ENCODE measurements around the gene NRIP1.

The NRIP1 gene

DNA sequence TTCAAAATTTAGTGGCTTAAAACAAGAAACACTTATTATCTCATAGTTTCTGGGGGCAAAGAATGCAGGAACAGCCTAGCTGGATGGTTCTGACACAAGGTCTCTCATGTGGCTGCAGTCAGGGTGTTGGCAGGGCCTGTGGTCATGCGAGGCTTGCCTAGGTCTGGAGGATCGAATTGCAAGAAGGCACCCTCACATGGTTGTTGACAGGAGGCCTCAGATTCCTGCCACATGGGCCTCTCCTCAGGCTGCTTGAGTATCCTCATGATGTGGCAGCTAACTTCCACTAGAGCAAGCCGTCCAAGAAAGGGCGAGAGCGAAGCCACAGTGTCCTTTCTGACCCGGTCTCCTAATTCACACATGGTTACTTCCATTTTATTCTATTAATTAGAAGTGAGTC is 6.2 kb upstream of the NRIP1 start:
- no peak overlapping the region for H3K4me3 ChIP-seq (ENCODE audit: insufficient read depth, low read depth, low read length)
- H3K36me3 ChIP-seq (ENCODE audit: control insufficient read depth, insufficient read depth, low read length), result no peaks in the 10 kb centered on the region
- 82 to 86% methylated on average over 5 to 6 of the region's 6 CpGs for WGBS, 2 experiments
- H3K9me3 ChIP-seq (ENCODE audit: control insufficient read depth, low read length), result no peaks in the 10 kb centered on the region
- H3K4me1 ChIP-seq (ENCODE audit: control insufficient read depth, insufficient read depth, low read length), result peaks cover 3% of the 10 kb centered on the region
- no peaks in the 10 kb centered on the region for H3K27me3 ChIP-seq (ENCODE audit: control insufficient read depth, insufficient read depth, low read length, poor library complexity, severe bottlenecking)
- no peak overlapping the region for H3K27ac ChIP-seq (ENCODE audit: insufficient read depth, low read depth, low read length, poor library complexity, severe bottlenecking)

DNA sequence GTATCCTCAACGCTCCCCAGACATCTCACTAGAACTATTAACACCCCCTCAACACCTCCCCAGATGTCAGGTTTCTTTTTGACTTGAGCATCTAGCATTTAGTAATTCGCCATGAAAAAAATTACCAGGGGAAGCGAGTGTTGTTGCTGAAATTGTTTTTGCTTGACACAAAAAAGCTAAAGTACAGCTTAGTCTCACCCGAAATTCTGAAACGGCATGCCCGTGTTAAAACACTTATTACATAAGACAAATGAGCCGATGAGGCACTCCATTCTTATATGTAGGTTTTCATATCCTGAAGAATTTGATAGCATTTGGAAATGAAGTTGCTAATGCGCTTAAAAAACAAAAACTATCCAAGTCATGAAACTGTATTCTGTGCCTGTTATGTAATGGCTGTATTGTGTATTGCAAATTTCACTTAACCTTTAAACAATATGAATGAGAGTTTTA is 1.3 kb upstream of the NRIP1 start:
- Histone ChIP-seq H3K27me3 (ENCODE audit: control insufficient read depth, insufficient read depth, low read length, poor library complexity, severe bottlenecking) (no peaks in the 10 kb centered on the region), H3K36me3 (ENCODE audit: control insufficient read depth, insufficient read depth, low read length) (no peaks in the 10 kb centered on the region), H3K27ac (ENCODE audit: insufficient read depth, low read depth, low read length, poor library complexity, severe bottlenecking) (no peak overlapping the region), H3K9me3 (ENCODE audit: control insufficient read depth, low read length) (no peaks in the 10 kb centered on the region), H3K4me1 (ENCODE audit: control insufficient read depth, insufficient read depth, low read length) (peaks cover 14% of the 10 kb centered on the region), H3K4me3 (ENCODE audit: insufficient read depth, low read depth, low read length) (peak overlapping the region; percentile 87)
- WGBS, 2 experiments, result 34 to 49% methylated on average over 6 to 8 of the region's 8 CpGs

DNA sequence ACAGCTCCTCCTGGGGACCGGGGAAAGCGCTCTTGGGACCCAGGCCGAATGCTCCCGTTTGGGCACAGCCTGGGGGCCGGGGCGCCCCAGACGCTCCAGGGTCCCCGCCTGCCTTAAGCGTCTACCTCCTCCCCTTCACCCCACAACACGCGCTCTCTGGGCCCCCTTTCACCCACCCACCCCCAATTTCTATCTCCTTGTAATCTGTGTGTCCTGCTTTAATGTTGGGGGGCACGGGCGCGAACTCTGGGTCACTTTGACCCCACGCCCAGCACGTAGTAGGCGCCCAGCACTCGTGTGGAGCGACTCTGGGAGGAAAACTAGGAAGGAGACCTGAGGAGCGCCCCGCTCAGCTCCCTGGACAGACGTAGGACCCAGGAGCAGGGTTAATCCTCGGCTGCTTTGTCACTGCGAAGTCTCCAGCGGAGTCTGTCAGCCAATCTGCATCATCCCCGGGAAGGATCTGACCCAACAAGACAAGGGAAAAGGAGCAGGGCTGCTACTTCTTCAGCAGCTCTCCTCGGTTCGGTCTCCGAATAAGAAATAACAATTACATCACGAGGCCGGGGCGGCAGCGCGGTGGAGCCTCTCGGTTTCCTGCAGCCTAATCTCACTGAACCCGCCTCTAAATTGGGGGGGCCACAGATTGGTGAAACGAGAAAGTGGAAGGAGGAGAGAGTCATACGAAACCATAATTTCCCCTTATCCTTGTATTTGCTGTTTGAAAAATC is 757 bp upstream of the NRIP1 start:
- WGBS, 2 experiments, result 0 to 1% methylated on average over 38 of the region's 38 CpGs
- peak overlapping the region; percentile 87 for H3K4me3 ChIP-seq (ENCODE audit: insufficient read depth, low read depth, low read length)
- peak overlapping the region; percentile 87 for H3K27ac ChIP-seq (ENCODE audit: insufficient read depth, low read depth, low read length, poor library complexity, severe bottlenecking)
- no peaks in the 10 kb centered on the region for H3K27me3 ChIP-seq (ENCODE audit: control insufficient read depth, insufficient read depth, low read length, poor library complexity, severe bottlenecking)
- no peaks in the 10 kb centered on the region for H3K9me3 ChIP-seq (ENCODE audit: control insufficient read depth, low read length)
- no peaks in the 10 kb centered on the region for H3K36me3 ChIP-seq (ENCODE audit: control insufficient read depth, insufficient read depth, low read length)
- H3K4me1 ChIP-seq (ENCODE audit: control insufficient read depth, insufficient read depth, low read length), result peaks cover 19% of the 10 kb centered on the region

DNA sequence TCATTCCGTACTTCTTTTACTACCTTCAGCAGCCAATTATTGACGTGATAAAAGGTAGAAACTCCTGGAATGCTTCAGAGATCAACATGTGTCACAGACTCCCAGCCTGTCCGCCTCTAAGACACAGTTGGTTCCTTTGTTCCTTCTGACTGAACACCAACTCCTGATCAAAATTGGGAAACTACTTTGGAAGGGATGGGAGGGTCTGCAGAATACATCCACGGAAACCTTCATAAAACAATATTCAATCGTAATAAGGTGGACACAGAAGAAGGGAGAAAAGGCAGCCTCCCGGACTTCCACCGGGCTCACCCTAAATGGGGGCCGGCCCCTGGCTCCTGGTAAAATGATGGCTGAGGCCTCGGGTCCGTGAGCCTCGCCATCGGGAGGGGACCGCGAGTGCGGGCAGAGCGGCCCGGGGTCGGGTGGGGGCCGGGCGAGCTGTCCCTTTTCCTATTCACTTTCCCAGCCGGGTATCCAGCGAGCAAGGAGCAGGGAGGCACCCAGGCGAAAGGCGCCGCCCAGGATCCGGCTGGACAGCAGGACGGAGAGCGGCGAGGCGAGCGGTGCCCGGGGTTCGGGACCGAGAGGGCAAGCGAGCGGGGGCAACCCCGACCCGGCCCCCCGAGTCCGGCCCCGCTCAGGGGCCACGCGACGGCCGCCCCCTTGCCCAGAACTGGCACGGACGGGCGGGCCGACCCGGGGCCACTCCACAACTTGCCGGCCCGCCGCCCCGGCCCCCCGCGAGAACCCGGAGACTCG is 805 bp downstream of the NRIP1 start:
- Histone ChIP-seq H3K4me3 (ENCODE audit: insufficient read depth, low read depth, low read length) (peak overlapping the region; percentile 87), H3K9me3 (ENCODE audit: control insufficient read depth, low read length) (no peaks in the 10 kb centered on the region), H3K27me3 (ENCODE audit: control insufficient read depth, insufficient read depth, low read length, poor library complexity, severe bottlenecking) (no peaks in the 10 kb centered on the region), H3K4me1 (ENCODE audit: control insufficient read depth, insufficient read depth, low read length) (peaks cover 19% of the 10 kb centered on the region), H3K36me3 (ENCODE audit: control insufficient read depth, insufficient read depth, low read length) (no peaks in the 10 kb centered on the region), H3K27ac (ENCODE audit: insufficient read depth, low read depth, low read length, poor library complexity, severe bottlenecking) (peak overlapping the region; percentile 55)
- WGBS, 2 experiments, result 0% methylated on average over 57 to 58 of the region's 58 CpGs

DNA sequence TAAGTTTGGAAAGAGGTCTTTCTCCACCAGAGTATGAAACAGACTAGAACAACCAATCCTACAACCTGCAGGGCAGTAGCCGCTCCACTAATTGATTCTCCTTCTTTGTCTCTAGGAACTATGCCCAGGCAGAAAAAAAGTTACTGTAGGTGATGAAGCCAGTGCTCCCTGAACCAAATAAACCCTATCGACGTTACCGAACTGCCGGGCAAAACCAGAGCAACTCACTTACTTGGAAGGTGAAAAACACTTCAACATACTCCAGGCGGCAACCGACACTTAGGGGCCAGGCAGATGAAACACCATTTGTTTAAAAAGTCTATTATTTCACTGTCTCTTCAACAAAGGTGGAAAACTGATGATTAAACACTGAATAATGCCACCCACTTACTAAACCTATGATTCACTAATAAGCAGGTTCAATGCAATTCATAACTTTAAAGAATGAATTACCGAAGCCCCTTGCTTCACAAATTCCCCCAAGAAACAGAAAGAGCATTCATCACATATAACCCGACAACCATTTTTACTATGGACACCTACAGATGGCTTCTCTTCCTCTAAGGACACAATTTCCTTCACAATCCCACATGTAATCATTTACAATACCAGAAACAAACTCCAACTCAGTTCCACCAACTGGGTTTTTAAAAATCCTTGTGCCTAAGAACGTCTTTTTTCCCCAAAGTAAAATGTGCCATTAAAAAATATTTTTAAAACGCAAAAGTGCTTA is 1.6 kb downstream of the NRIP1 start:
- 6% methylated on average over 11 of the region's 11 CpGs for WGBS, 2 experiments
- peaks cover 19% of the 10 kb centered on the region for H3K4me1 ChIP-seq (ENCODE audit: control insufficient read depth, insufficient read depth, low read length)
- H3K36me3 ChIP-seq (ENCODE audit: control insufficient read depth, insufficient read depth, low read length), result no peaks in the 10 kb centered on the region
- no peaks in the 10 kb centered on the region for H3K27me3 ChIP-seq (ENCODE audit: control insufficient read depth, insufficient read depth, low read length, poor library complexity, severe bottlenecking)
- no peaks in the 10 kb centered on the region for H3K9me3 ChIP-seq (ENCODE audit: control insufficient read depth, low read length)
- peak overlapping the region; percentile 87 for H3K4me3 ChIP-seq (ENCODE audit: insufficient read depth, low read depth, low read length)
- H3K27ac ChIP-seq (ENCODE audit: insufficient read depth, low read depth, low read length, poor library complexity, severe bottlenecking), result peak overlapping the region; percentile 55

DNA sequence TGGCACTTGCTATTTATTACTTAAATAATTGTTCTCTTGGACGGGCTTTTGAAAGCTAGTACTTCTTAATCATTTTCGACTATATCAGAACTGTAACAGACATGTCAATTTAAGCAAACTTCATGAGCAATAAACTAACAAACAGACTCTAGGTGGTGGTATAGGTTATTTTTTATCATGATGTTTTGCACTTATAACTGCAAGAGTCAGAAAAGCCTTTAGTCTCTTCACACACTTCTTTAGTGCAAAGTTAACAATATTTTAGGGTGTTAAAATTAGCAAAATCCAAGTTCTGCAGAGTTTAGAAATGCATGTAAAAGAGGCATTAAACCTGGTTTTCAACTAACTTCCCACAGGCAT is 2.2 kb downstream of the NRIP1 start:
- no peaks in the 10 kb centered on the region for H3K36me3 ChIP-seq (ENCODE audit: control insufficient read depth, insufficient read depth, low read length)
- no peaks in the 10 kb centered on the region for H3K9me3 ChIP-seq (ENCODE audit: control insufficient read depth, low read length)
- 40% methylated on average over 1 of the region's 2 CpGs; no CpG with 5 or more reads in 1 of the 2 experiments for WGBS, 2 experiments
- peaks cover 25% of the 10 kb centered on the region for H3K4me1 ChIP-seq (ENCODE audit: control insufficient read depth, insufficient read depth, low read length)
- no peak overlapping the region for H3K27ac ChIP-seq (ENCODE audit: insufficient read depth, low read depth, low read length, poor library complexity, severe bottlenecking)
- H3K4me3 ChIP-seq (ENCODE audit: insufficient read depth, low read depth, low read length), result peak overlapping the region; percentile 87
- H3K27me3 ChIP-seq (ENCODE audit: control insufficient read depth, insufficient read depth, low read length, poor library complexity, severe bottlenecking), result no peaks in the 10 kb centered on the region

DNA sequence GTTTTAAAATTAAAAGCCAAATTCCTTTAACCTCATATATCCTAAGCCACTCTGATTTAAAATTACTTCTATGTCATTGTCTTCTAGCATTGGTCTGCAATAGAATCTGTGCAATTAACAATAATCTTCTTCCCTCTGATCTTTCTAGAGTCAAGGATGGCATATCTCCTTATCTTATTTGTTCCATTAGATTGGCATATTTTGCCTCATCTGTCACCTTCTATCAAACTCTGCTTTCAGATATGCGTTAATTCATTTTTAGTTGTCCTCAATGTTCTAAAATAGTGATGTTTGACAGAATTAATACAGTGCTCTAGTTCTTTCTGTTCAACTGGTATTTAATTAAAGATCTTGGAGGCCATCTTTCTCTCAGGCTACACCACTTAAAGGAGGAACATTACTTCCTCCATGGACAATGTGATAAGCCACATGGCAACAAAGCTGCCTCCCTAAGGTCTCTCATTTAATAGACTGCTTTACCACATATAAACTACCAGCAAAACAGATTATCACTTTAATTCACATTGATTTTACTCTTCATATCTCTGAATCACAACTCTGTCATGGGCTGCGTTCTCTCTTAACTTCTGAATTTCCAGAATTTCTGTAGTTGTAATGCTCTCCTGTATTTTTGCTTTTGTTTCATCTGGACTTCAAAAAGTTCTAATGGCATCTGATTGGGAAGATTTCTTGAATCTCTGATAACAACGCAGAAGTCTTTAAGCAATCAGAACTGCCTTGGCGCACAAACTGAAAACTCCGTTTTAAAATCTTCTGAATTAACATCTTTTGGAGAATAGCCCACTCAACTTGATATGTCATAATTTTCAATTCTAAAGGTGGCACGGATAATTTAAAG is 2.8 kb downstream of the NRIP1 start:
- peaks cover 28% of the 10 kb centered on the region for H3K4me1 ChIP-seq (ENCODE audit: control insufficient read depth, insufficient read depth, low read length)
- 87 to 90% methylated on average over 5 to 6 of the region's 6 CpGs for WGBS, 2 experiments
- H3K4me3 ChIP-seq (ENCODE audit: insufficient read depth, low read depth, low read length), result peak overlapping the region; percentile 87
- no peaks in the 10 kb centered on the region for H3K36me3 ChIP-seq (ENCODE audit: control insufficient read depth, insufficient read depth, low read length)
- no peaks in the 10 kb centered on the region for H3K27me3 ChIP-seq (ENCODE audit: control insufficient read depth, insufficient read depth, low read length, poor library complexity, severe bottlenecking)
- H3K9me3 ChIP-seq (ENCODE audit: control insufficient read depth, low read length), result no peaks in the 10 kb centered on the region
- H3K27ac ChIP-seq (ENCODE audit: insufficient read depth, low read depth, low read length, poor library complexity, severe bottlenecking), result no peak overlapping the region

DNA sequence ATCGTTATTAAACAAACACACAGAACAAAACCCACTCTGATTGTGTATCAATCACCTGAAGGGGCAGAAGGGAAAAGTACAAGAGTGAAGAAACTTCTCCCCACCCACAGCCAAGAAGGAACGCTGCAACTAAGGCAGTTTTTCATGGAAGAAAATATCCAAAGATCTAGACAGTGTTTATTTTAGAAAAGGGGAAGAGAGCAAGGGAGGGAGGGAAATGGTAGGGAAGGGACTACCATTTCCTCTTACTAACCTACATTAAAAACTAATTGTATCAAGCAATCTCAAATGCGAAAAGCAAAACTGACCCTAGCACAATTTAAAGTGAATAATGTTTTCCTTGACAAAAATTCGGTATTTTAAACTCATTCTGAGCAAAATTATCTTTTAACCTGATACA is 3.5 kb downstream of the NRIP1 start:
- 47 to 49% methylated on average over 3 to 4 of the region's 4 CpGs for WGBS, 2 experiments
- H3K27ac ChIP-seq (ENCODE audit: insufficient read depth, low read depth, low read length, poor library complexity, severe bottlenecking), result no peak overlapping the region
- peaks cover 28% of the 10 kb centered on the region for H3K4me1 ChIP-seq (ENCODE audit: control insufficient read depth, insufficient read depth, low read length)
- H3K27me3 ChIP-seq (ENCODE audit: control insufficient read depth, insufficient read depth, low read length, poor library complexity, severe bottlenecking), result no peaks in the 10 kb centered on the region
- H3K9me3 ChIP-seq (ENCODE audit: control insufficient read depth, low read length), result no peaks in the 10 kb centered on the region
- no peaks in the 10 kb centered on the region for H3K36me3 ChIP-seq (ENCODE audit: control insufficient read depth, insufficient read depth, low read length)
- peak overlapping the region; percentile 87 for H3K4me3 ChIP-seq (ENCODE audit: insufficient read depth, low read depth, low read length)

DNA sequence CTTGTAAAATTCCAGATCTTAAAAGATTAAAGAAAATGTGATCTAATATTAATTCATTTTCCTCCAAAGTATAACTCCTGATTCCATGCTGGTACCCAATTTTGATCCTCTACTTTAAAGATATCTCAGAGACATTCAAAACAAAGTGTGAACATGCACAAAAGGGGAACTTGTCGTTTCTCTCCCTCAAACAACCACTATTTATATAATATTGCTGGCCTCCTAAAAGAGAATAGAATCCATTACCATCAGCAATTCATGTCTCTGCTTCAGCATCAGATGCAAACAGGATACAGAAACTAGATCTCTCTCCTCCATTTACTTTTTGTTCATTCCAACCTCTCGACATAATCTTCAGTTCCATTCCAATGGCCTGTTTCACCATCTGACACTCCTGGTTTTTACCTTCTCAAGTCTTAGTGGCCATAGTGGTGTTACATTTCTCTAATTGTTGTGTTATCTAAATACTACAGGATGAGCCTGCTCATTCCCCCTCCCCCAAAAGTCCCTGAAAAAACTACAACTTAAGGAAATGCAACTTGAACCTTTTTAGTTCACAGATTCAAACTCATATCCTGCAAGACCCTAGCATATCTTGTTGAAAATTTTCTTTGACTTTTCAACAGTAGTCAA is 4.1 kb downstream of the NRIP1 start:
- H3K4me1 ChIP-seq (ENCODE audit: control insufficient read depth, insufficient read depth, low read length), result peaks cover 25% of the 10 kb centered on the region

More for the DNA sequence above, 4.1 kb downstream of the NRIP1 start:
- no peaks in the 10 kb centered on the region for H3K36me3 ChIP-seq (ENCODE audit: control insufficient read depth, insufficient read depth, low read length)
- no peak overlapping the region for H3K27ac ChIP-seq (ENCODE audit: insufficient read depth, low read depth, low read length, poor library complexity, severe bottlenecking)
- no peak overlapping the region for H3K4me3 ChIP-seq (ENCODE audit: insufficient read depth, low read depth, low read length)
- 50 to 60% methylated on average over 2 of the region's 2 CpGs for WGBS, 2 experiments
- no peaks in the 10 kb centered on the region for H3K27me3 ChIP-seq (ENCODE audit: control insufficient read depth, insufficient read depth, low read length, poor library complexity, severe bottlenecking)
- H3K9me3 ChIP-seq (ENCODE audit: control insufficient read depth, low read length), result no peaks in the 10 kb centered on the region
